H9 (cell line): ENCODE results near the gene GRAP2. TPM values are rescaled to one million over a fixed set of nuclear protein-coding genes. Genes with fewer than 3 reads are reported as not detected.

Source experiments
- DNase-seq: peaks from one replicate; pipeline ENCODE4 v3.0.0-alpha.2; 2017
- H2AFZ ChIP-seq: one replicate; pipeline ENCODE4 v1.6.1; 2013; ENCODE audit warnings: mild to moderate bottlenecking, low read length, control low read depth, moderate library complexity
- H2AK5ac ChIP-seq: 2 replicates; pipeline ENCODE4 v1.6.1; 2013; ENCODE audit warnings: low read length, control low read depth, mixed read lengths; ENCODE audit not compliant: insufficient read length
- H2BK120ac ChIP-seq: one replicate; pipeline ENCODE4 v1.6.1; 2013; ENCODE audit warnings: low read depth, mild to moderate bottlenecking, low read length, control low read depth, inconsistent platforms; ENCODE audit not compliant: poor library complexity, severe bottlenecking
- H2BK12ac ChIP-seq: 2 replicates; pipeline ENCODE4 v1.6.1; 2013; ENCODE audit warnings: low read length, control low read depth, mixed read lengths, low read depth; ENCODE audit not compliant: insufficient read length
- H2BK15ac ChIP-seq: 2 replicates; pipeline ENCODE4 v1.6.1; 2013; ENCODE audit warnings: low read depth, low read length, control low read depth
- H2BK20ac ChIP-seq: one replicate; pipeline ENCODE4 v1.6.1; 2013; ENCODE audit warnings: low read depth, mild to moderate bottlenecking, low read length, control low read depth, inconsistent platforms; ENCODE audit not compliant: poor library complexity, severe bottlenecking
- H2BK5ac ChIP-seq: 2 replicates; pipeline ENCODE4 v1.6.1; 2013; ENCODE audit warnings: low read length, control low read depth, mixed read lengths; ENCODE audit not compliant: insufficient read length
- H3K14ac ChIP-seq: 2 replicates; pipeline ENCODE4 v1.6.1; 2013; ENCODE audit warnings: low read length, control low read depth; ENCODE audit not compliant: insufficient read depth
- H3K18ac ChIP-seq: 2 replicates; pipeline ENCODE4 v1.6.1; 2013; ENCODE audit warnings: low read depth, mild to moderate bottlenecking, mixed read lengths, low read length, control low read depth; ENCODE audit not compliant: insufficient read length
- H3K23ac ChIP-seq: 2 replicates; pipeline ENCODE4 v1.6.1; 2013; ENCODE audit warnings: low read length, control low read depth, mixed read lengths, low read depth; ENCODE audit not compliant: insufficient read length
- H3K23me2 ChIP-seq: 2 replicates; pipeline ENCODE4 v1.6.1; 2013; ENCODE audit warnings: low read depth, mild to moderate bottlenecking, mixed read lengths, low read length, control low read depth; ENCODE audit not compliant: insufficient read length, poor library complexity, severe bottlenecking
- H3K27ac ChIP-seq: 2 replicates; pipeline ENCODE4 v1.5.1; 2013; ENCODE audit warnings: low read length, control low read depth, mixed read lengths, low read depth; ENCODE audit not compliant: insufficient read length
- H3K27me3 ChIP-seq: 2 replicates; pipeline ENCODE4 v1.6.1; 2013; ENCODE audit warnings: low read length, control low read depth, inconsistent platforms; ENCODE audit not compliant: insufficient read depth
- H3K4ac ChIP-seq: 2 replicates; pipeline ENCODE4 v1.6.1; 2013; ENCODE audit warnings: low read depth, mild to moderate bottlenecking, control low read depth, inconsistent platforms, low read length, moderate library complexity
- H3K4me1 ChIP-seq: 2 replicates; pipeline ENCODE4 v1.6.1; 2013; ENCODE audit warnings: low read length, control low read depth, inconsistent platforms; ENCODE audit not compliant: insufficient read depth
- H3K4me2 ChIP-seq: 2 replicates; pipeline ENCODE4 v1.6.1; 2013; ENCODE audit warnings: low read length, control low read depth, mixed read lengths; ENCODE audit not compliant: insufficient read length, insufficient read depth
- H3K56ac ChIP-seq: 2 replicates; pipeline ENCODE4 v1.6.1; 2013; ENCODE audit warnings: low read depth, mild to moderate bottlenecking, mixed read lengths, low read length, control low read depth; ENCODE audit not compliant: insufficient read length
- H3K79me1 ChIP-seq: 2 replicates; pipeline ENCODE4 v1.6.1; 2013; ENCODE audit warnings: low read depth, mild to moderate bottlenecking, moderate library complexity, low read length, control low read depth, inconsistent platforms; ENCODE audit not compliant: insufficient read depth, poor library complexity, severe bottlenecking
- H3K79me2 ChIP-seq: 2 replicates; pipeline ENCODE4 v1.6.1; 2013; ENCODE audit warnings: low read length, control low read depth, inconsistent platforms; ENCODE audit not compliant: insufficient read depth
- H3K9ac ChIP-seq: 2 replicates; pipeline ENCODE4 v1.6.1; 2013; ENCODE audit warnings: low read length, control low read depth, mixed read lengths; ENCODE audit not compliant: insufficient read length; ENCODE audit errors: extremely low read depth
- H3K9me3 ChIP-seq: one replicate; pipeline ENCODE4 v1.6.1; 2013; ENCODE audit warnings: low read depth, low read length, inconsistent platforms; ENCODE audit not compliant: control insufficient read depth
- H3T11ph ChIP-seq: one replicate; pipeline ENCODE4 v1.6.1; 2013; ENCODE audit warnings: mild to moderate bottlenecking, low read length, control low read depth, inconsistent platforms
- H4K20me1 ChIP-seq: one replicate; pipeline ENCODE4 v1.6.1; 2013; ENCODE audit not compliant: control insufficient read depth, insufficient read length, insufficient read depth
- H4K5ac ChIP-seq: 2 replicates; pipeline ENCODE4 v1.6.1; 2013; ENCODE audit warnings: low read depth, mild to moderate bottlenecking, mixed read lengths, low read length, control low read depth; ENCODE audit not compliant: insufficient read length
- H4K8ac ChIP-seq: replicated peaks from 2 replicates; pipeline ENCODE4 v1.6.1; 2013; ENCODE audit warnings: low read length, control low read depth, mixed read lengths, low read depth; ENCODE audit not compliant: insufficient read length
- H4K91ac ChIP-seq: 2 replicates; pipeline ENCODE4 v1.6.1; 2013; ENCODE audit warnings: low read depth, mild to moderate bottlenecking, moderate library complexity, mixed read lengths, low read length, control low read depth; ENCODE audit not compliant: insufficient read length
- H3K27ac Mint-ChIP-seq, 3 experiments: 2 replicates in 2 of 3; 3 replicates in 1 of 3; pipeline ENCODE4 v1.8.0; 2020 to 2021; ENCODE audit warnings: mixed read lengths in 3 of 3, mild to moderate bottlenecking in 1 of 3, moderate library complexity in 1 of 3
- H3K27me3 Mint-ChIP-seq: 2 replicates; pipeline ENCODE4 v1.8.0; 2021; ENCODE audit warnings: low read depth, mild to moderate bottlenecking, moderate library complexity, mixed read lengths
- H3K36me3 Mint-ChIP-seq, 3 experiments: 2 replicates in 2 of 3; 3 replicates in 1 of 3; pipeline ENCODE4 v1.8.0; 2020 to 2021; ENCODE audit warnings: low read depth in 3 of 3, mixed read lengths in 3 of 3; ENCODE audit not compliant: insufficient read depth in 1 of 3
- H3K4me1 Mint-ChIP-seq, 2 experiments: 2 replicates each; pipeline ENCODE4 v1.8.0; 2020; ENCODE audit warnings: mixed read lengths in 2 of 2
- H3K4me3 Mint-ChIP-seq, 2 experiments: 2 replicates in 1 of 2; 3 replicates in 1 of 2; pipeline ENCODE4 v1.8.0; 2020 to 2021; ENCODE audit warnings: mild to moderate bottlenecking in 2 of 2, mixed read lengths in 2 of 2, moderate library complexity in 1 of 2
- H3K9me3 Mint-ChIP-seq, 2 experiments: 2 replicates in 1 of 2; 3 replicates in 1 of 2; pipeline ENCODE4 v1.8.0; 2020; ENCODE audit warnings: mild to moderate bottlenecking in 2 of 2, mixed read lengths in 2 of 2, moderate library complexity in 1 of 2
- CTCF ChIP-seq: fragments of 200-600 bp; sonication (generic); conservative IDR thresholded peaks from 3 replicates; pipeline ENCODE4 v1.8.0; 2021; ENCODE audit warnings: antibody characterized with exemption, mild to moderate bottlenecking
- WGBS: extraction: QIAGEN DNeasy Blood & Tissue Kit; methylation state at CpG from one replicate; pipeline ENCODE4 v1.1.7; 2013; ENCODE audit warnings: missing lambda C conversion rate, low lambda C conversion rate, mixed read lengths; ENCODE audit not compliant: insufficient read length; ENCODE audit errors: extremely low coverage; 5-methylcytosine and 5-hydroxymethylcytosine counted together
- total RNA-seq: library from RNA; stranded (reverse); gene quantifications from 2 replicates; pipeline ENCODE4 v1.2.1, GENCODE V29; 2021

The GRAP2 gene
- total RNA-seq, 1 experiment from 2014 or later, result not detected

DNA sequence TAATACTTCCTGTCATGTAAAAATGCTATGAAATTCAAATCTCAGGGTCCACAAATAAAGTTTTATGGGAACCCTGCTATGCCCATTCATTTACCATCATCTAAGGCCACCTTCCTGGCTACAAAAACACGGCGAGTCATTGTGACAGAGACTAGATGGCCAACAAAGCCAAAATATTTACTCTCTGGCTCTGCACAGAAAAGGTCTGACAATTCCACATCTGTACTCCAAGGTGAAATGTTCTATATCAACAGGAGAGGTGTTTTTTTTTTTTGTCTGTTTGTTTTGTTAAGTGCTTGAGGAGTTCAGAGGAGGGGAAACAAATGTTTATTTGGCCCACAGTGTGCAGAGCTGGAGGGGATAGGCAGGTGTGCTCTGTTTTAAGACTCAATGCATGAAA lies 40.7 kb downstream of the GRAP2 start:
- no peak overlapping the region for H2AFZ ChIP-seq
- WGBS, result no CpG with 5 or more reads among the region's 2 CpGs
- no peaks in the 10 kb centered on the region for H3K36me3 Mint-ChIP-seq
- no peak overlapping the region for H2BK20ac ChIP-seq
- H3K18ac ChIP-seq, result no peak overlapping the region
- no peak for TF ChIP-seq CTCF
- no peak overlapping the region for H2BK5ac ChIP-seq
- H3K23me2 ChIP-seq, result no peaks in the 10 kb centered on the region
- H2BK12ac ChIP-seq, result no peak overlapping the region
- no peaks in the 10 kb centered on the region for H3K27me3 ChIP-seq
- DNase-seq, result no peak
- H3K4me2 ChIP-seq, result no peak overlapping the region
- H3K27ac Mint-ChIP-seq, result peak overlapping the region in 2 of 3 experiments; percentile 6 to 53; a peak in 4 of 7 replicates
- no peak overlapping the region for H3T11ph ChIP-seq
- H3K9ac ChIP-seq, result no peak overlapping the region
- H3K27me3 Mint-ChIP-seq, result no peaks in the 10 kb centered on the region
- H4K91ac ChIP-seq, result no peak overlapping the region
- H3K4me3 Mint-ChIP-seq, result no peak overlapping the region
- peaks cover 48 to 68% of the 10 kb centered on the region in 2 experiments for H3K4me1 Mint-ChIP-seq
- no peaks in the 10 kb centered on the region for H3K9me3 Mint-ChIP-seq
- H4K8ac ChIP-seq, result no peak overlapping the region
- no peak overlapping the region for H3K56ac ChIP-seq
- no peak overlapping the region for H3K23ac ChIP-seq
- no peak overlapping the region for H2BK120ac ChIP-seq
- no peak overlapping the region for H3K4ac ChIP-seq
- no peaks in the 10 kb centered on the region for H3K9me3 ChIP-seq
- no peak overlapping the region for H2BK15ac ChIP-seq
- H4K20me1 ChIP-seq, result no peaks in the 10 kb centered on the region
- no peak overlapping the region for H4K5ac ChIP-seq
- no peaks in the 10 kb centered on the region for H3K79me1 ChIP-seq
- no peak overlapping the region for H3K14ac ChIP-seq
- H3K79me2 ChIP-seq, result no peaks in the 10 kb centered on the region
- H2AK5ac ChIP-seq, result no peak overlapping the region
- H3K27ac ChIP-seq, result no peak overlapping the region
- H3K4me1 ChIP-seq, result peaks cover 15% of the 10 kb centered on the region
